GM12801 (cell line): Measurements from ENCODE around the gene MLXIPL.

Source experiments
- TF ChIP-seq, protein P1 (sequence below): IDR thresholded peaks from one replicate; pipeline ENCODE4 v1.5.1; 2011; ENCODE audit warnings: control low read depth; ENCODE audit not compliant: insufficient read length; ENCODE audit errors: extremely low read depth

MLXIPL gene, protein sequence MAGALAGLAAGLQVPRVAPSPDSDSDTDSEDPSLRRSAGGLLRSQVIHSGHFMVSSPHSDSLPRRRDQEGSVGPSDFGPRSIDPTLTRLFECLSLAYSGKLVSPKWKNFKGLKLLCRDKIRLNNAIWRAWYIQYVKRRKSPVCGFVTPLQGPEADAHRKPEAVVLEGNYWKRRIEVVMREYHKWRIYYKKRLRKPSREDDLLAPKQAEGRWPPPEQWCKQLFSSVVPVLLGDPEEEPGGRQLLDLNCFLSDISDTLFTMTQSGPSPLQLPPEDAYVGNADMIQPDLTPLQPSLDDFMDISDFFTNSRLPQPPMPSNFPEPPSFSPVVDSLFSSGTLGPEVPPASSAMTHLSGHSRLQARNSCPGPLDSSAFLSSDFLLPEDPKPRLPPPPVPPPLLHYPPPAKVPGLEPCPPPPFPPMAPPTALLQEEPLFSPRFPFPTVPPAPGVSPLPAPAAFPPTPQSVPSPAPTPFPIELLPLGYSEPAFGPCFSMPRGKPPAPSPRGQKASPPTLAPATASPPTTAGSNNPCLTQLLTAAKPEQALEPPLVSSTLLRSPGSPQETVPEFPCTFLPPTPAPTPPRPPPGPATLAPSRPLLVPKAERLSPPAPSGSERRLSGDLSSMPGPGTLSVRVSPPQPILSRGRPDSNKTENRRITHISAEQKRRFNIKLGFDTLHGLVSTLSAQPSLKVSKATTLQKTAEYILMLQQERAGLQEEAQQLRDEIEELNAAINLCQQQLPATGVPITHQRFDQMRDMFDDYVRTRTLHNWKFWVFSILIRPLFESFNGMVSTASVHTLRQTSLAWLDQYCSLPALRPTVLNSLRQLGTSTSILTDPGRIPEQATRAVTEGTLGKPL

DNA sequence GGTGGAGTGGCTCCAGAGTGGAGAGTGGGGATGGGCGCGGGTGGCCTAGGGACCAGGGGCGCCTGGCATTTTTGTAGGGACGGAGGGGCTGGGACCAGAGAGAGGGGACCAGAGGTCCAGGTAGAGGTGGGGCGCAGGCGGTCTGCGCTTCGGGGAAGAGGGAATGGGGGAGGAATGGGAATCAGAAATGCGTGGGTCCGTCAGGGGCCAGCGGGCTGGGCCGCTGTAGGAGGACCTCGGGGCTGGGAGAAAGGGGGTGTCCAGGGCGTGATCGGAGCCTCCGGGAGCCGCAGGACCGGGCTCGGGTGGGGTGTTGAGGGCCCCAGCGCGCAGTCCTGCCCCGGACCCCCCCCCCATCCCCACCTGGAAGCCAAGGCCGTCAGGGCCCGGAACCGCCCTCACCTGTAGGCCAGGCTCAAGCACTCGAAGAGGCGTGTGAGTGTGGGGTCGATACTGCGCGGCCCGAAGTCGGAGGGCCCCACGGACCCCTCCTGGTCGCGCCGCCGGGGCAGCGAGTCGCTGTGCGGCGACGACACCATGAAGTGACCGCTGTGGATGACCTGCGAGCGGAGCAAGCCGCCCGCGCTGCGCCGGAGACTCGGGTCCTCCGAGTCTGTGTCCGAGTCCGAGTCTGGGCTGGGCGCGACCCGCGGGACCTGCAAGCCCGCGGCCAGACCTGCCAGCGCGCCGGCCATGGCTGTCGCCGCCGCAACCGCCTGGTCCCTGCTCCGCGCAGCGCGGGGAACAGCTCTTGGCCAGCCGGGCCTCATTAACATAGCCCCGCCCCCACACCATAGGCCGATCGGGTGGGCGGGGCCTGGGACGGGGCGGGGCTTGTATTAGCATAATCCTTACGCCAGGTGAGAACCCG lies at the start of gene MLXIPL:
Gene MLXIPL, minus strand, starts transcription at position 725 of the 871 bp plus-strand sequence. Its CDS starts 30 bp downstream, at position 695.
- TF ChIP-seq, protein P1, sequence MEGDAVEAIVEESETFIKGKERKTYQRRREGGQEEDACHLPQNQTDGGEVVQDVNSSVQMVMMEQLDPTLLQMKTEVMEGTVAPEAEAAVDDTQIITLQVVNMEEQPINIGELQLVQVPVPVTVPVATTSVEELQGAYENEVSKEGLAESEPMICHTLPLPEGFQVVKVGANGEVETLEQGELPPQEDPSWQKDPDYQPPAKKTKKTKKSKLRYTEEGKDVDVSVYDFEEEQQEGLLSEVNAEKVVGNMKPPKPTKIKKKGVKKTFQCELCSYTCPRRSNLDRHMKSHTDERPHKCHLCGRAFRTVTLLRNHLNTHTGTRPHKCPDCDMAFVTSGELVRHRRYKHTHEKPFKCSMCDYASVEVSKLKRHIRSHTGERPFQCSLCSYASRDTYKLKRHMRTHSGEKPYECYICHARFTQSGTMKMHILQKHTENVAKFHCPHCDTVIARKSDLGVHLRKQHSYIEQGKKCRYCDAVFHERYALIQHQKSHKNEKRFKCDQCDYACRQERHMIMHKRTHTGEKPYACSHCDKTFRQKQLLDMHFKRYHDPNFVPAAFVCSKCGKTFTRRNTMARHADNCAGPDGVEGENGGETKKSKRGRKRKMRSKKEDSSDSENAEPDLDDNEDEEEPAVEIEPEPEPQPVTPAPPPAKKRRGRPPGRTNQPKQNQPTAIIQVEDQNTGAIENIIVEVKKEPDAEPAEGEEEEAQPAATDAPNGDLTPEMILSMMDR = no peak

DNA sequence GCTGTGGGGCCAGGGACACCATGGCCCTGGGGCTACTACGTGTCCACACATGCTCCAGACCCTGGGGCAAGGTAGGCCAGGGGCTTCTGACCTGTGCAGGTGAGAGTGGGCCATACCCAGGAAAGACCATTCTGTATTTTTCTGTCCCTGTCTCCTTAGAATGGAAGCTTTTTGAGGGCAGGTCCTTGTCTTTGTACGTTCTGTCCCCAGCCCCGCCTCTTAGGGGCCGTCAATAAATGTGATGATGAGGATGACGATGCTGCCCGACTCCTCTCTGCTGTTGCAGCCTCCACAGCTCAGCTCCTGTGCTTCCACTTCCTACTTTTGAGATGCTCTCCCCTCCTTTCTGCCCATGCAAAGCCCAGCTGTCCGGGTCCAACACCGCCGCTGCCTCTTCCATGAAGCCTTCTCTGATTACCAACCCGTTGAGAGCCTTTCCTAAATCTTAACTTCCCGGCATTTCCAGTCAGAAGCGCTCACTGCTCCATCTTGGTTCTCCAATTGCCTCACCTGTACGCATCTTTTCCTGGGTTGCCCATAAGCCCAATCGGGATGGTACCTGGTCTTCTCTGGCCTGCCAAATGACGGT lies 47.6 kb upstream of the MLXIPL start:
- TF ChIP-seq, protein P1 = no peak

DNA sequence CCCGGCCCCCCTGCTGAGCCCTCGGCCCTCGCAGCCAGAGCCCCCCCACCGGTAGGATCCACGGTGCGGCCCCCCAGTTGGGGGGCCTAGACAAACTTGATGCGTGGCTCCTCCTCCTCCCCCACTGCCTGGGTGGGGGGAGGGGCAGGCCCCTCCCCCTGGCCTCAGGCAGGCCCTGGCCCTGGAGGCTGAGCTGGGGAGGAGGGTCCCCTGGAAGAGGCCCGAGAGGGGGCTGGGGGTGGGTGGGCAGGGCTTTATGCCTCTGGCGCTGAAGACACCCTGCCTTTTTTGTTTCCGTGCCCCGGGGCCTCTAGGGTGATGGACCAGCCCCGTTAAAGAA lies 47.0 kb upstream of the MLXIPL start:
- TF ChIP-seq, protein P1 = no peak

DNA sequence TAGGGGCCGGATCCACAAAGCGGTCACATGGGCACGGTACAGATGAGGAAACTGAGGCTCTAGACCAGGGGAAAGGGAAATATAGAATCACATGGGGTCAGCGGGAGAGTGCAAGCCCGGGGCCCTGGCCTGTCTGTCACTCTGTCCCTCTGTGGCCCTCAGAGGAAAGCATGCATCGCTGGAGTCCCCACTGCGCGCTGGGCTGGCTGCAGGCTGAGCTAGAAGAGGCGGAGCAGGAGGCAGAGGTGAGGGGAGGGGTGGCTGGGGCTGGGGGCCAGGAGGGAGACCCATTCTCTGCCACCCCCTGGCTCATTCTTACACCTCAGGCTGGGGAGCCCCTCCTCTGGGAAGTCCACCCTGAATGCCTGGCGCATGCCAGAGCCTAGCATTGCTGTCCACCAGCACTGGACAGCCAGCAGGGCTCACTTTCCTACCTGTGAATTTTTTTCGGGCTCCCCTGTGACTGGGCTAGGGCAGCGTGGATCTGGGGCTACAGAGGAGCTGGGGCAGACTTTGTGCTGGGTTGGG lies 45.6 kb upstream of the MLXIPL start:
- TF ChIP-seq, protein P1 = no peak

DNA sequence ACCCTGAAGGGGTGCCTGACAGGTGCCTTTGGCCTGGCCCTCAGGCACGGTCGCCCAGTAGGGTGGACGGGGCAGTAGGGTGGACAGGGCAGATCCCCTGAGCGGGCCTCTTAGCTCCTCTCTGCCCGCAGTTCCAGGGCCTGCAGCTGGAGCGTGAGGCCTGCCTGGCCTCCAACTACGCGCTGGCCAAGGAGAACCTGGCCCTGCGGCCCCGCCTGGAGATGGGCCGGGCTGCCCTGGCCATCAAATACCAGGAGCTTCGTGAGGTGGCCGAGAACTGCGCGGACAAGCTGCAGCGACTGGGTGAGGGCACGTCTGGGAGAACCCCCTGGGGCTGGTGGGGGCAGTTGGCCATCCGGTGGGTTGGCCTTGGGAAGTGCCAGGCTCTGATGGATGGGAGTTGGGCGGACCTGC lies 45.0 kb upstream of the MLXIPL start:
- TF ChIP-seq, protein P1 = no peak

DNA sequence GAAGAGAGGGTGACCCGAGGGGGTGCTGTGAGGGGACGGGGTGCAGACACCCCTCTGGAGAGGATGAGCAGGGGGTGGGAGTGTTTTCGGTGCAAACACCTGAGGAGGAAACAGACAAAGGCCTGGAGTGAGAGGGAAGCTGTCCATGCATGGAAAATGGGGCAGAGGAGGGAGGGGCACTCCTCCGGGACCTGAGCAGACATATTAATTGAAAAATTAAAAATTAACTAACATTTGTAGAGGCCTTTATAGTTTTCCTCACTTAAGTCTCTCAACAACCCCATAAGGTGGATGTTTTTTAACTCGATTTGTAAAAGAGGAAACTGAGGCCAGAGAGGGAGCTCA lies 44.5 kb upstream of the MLXIPL start:
- TF ChIP-seq, protein P1 = no peak
